ENCODE measurements around the gene ULBP3. TPM values are rescaled to one million over a fixed set of nuclear protein-coding genes. Genes with fewer than 3 reads are reported as not detected.

ULBP3 gene
- total and polyA plus RNA-seq, 9 of the 15 experiments (the other 6 are each of a cell fraction or from before 2014, with no cell fraction given) = 0.25 to 0.33 TPM; not detected in 7

- TF ChIP-seq CBFA2T3 (IDR thresholded peaks at IDR 0.05) (no peak), FOXJ2 (tag; IDR thresholded peaks at IDR 0.05) (no peak), ZNF507 (tag; conservative IDR thresholded peaks at IDR 0.05) (no peak), SAFB2 (IDR thresholded peaks at IDR 0.05; ENCODE audit: borderline replicate concordance, low read depth, low read length, severe bottlenecking) (no peak), DIDO1 (tag; IDR thresholded peaks at IDR 0.05; ENCODE audit: low read depth) (no peak), CTCF (IDR thresholded peaks at IDR 0.05 in 2 of 3, conservative IDR thresholded peaks at IDR 0.05 in 1 of 3; ENCODE audit: insufficient read depth in 2 of 3, low read depth in 1 of 3, low read length in 3 of 3) (peak; percentile 45 to 70 (median 50); a peak in 5 of 6 replicates), ATF6 (CRISPR knock-in tag; IDR thresholded peaks at IDR 0.05) (no peak), KDM5B (IDR thresholded peaks at IDR 0.05; ENCODE audit: insufficient replicate concordance, low read depth, low read length) (no peak), ZNF717 (CRISPR knock-in tag; IDR thresholded peaks at IDR 0.05) (no peak), SREBF2 (CRISPR knock-in tag; IDR thresholded peaks at IDR 0.05) (no peak), KLF10 (CRISPR knock-in tag; IDR thresholded peaks at IDR 0.05) (no peak), WHSC1 (IDR thresholded peaks at IDR 0.05; ENCODE audit: low read length) (no peak), ZBTB33 (CRISPR knock-in tag; IDR thresholded peaks at IDR 0.05) (peak; percentile 59; the same call in 1 of the 2 replicates), YY1 (IDR thresholded peaks at IDR 0.05; ENCODE audit: borderline replicate concordance in 1 of 3, control insufficient read depth in 1 of 3, extremely low read depth in 1 of 3, insufficient read depth in 3 of 3, insufficient read length in 1 of 3, insufficient replicate concordance in 2 of 3, low read depth in 1 of 3, low read length in 2 of 3) (peak in 1 of 3 experiments; percentile 13)
- TF ChIP-seq, protein P1, sequence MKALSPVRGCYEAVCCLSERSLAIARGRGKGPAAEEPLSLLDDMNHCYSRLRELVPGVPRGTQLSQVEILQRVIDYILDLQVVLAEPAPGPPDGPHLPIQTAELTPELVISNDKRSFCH (CRISPR knock-in tag; IDR thresholded peaks at IDR 0.05) = no peak
- TF ChIP-seq, protein P1 (tag; IDR thresholded peaks at IDR 0.05) = no peak
- TF ChIP-seq, protein P2, sequence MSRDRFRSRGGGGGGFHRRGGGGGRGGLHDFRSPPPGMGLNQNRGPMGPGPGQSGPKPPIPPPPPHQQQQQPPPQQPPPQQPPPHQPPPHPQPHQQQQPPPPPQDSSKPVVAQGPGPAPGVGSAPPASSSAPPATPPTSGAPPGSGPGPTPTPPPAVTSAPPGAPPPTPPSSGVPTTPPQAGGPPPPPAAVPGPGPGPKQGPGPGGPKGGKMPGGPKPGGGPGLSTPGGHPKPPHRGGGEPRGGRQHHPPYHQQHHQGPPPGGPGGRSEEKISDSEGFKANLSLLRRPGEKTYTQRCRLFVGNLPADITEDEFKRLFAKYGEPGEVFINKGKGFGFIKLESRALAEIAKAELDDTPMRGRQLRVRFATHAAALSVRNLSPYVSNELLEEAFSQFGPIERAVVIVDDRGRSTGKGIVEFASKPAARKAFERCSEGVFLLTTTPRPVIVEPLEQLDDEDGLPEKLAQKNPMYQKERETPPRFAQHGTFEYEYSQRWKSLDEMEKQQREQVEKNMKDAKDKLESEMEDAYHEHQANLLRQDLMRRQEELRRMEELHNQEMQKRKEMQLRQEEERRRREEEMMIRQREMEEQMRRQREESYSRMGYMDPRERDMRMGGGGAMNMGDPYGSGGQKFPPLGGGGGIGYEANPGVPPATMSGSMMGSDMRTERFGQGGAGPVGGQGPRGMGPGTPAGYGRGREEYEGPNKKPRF (IDR thresholded peaks at IDR 0.05; ENCODE audit: low read depth, low read length) = no peak
These were observed at the start of gene ULBP3 (continued) for GRCh38 chr6:150068720-150069648.
